ENCODE results near the gene GRB14. TPM values are rescaled to one million over a fixed set of nuclear protein-coding genes. Genes with fewer than 3 reads are reported as not detected.

Gene GRB14
- total and polyA plus RNA-seq, 2 experiments from 2014 or later, result 7.8 to 12.9 TPM

- Histone ChIP-seq H3K9me3 (ENCODE audit: low read depth) (no peaks in the 10 kb centered on the region), H3K27me3 (no peaks in the 10 kb centered on the region), H3K27ac (no peak overlapping the region), H3K4me3 (no peak overlapping the region), H3K36me3 (no peaks in the 10 kb centered on the region), H3K4me1 (ENCODE audit: low read depth) (no peaks in the 10 kb centered on the region)
- DNase-seq (ENCODE audit: low read depth in 1 of 2, low spot score in 1 of 2), result no peak
- TF ChIP-seq CTCF (IDR thresholded peaks at IDR 0.05; ENCODE audit: low read depth, low read length), result no peak
These were observed 23.3 kb downstream of the GRB14 start for GRCh38 chr2:164597983-164598382.

GRCh38 chr2:164595031-164595430 is 26.3 kb downstream of the GRB14 start:
- Histone ChIP-seq H3K4me3 (no peak overlapping the region), H3K36me3 (no peaks in the 10 kb centered on the region), H3K27ac (no peak overlapping the region), H3K9me3 (ENCODE audit: low read depth) (no peaks in the 10 kb centered on the region), H3K27me3 (no peaks in the 10 kb centered on the region), H3K4me1 (ENCODE audit: low read depth) (no peaks in the 10 kb centered on the region)
- no peak for DNase-seq (ENCODE audit: low read depth in 1 of 2, low spot score in 1 of 2)
- TF ChIP-seq CTCF (IDR thresholded peaks at IDR 0.05; ENCODE audit: low read depth, low read length), result no peak

- H3K4me3 ChIP-seq, result no peak overlapping the region
- no peaks in the 10 kb centered on the region for H3K4me1 ChIP-seq (ENCODE audit: low read depth)
- no peak overlapping the region for H3K27ac ChIP-seq
- H3K36me3 ChIP-seq, result no peaks in the 10 kb centered on the region
- no peak for DNase-seq (ENCODE audit: low read depth in 1 of 2, low spot score in 1 of 2)
- H3K9me3 ChIP-seq (ENCODE audit: low read depth), result no peaks in the 10 kb centered on the region
- TF ChIP-seq CTCF (IDR thresholded peaks at IDR 0.05; ENCODE audit: low read depth, low read length), result no peak
- no peaks in the 10 kb centered on the region for H3K27me3 ChIP-seq
These were observed 27.3 kb downstream of the GRB14 start for GRCh38 chr2:164593959-164594358.

GRCh38 chr2:164593541-164593940 is 27.7 kb downstream of the GRB14 start:
- TF ChIP-seq CTCF (IDR thresholded peaks at IDR 0.05; ENCODE audit: low read depth, low read length), result no peak
- no peaks in the 10 kb centered on the region for H3K4me1 ChIP-seq (ENCODE audit: low read depth)
- H3K36me3 ChIP-seq, result no peaks in the 10 kb centered on the region
- no peak for DNase-seq (ENCODE audit: low read depth in 1 of 2, low spot score in 1 of 2)
- H3K4me3 ChIP-seq, result no peak overlapping the region
- H3K27me3 ChIP-seq, result no peaks in the 10 kb centered on the region
- no peaks in the 10 kb centered on the region for H3K9me3 ChIP-seq (ENCODE audit: low read depth)
- H3K27ac ChIP-seq, result no peak overlapping the region

- H3K4me3 ChIP-seq, result no peak overlapping the region
- no peaks in the 10 kb centered on the region for H3K27me3 ChIP-seq
- no peaks in the 10 kb centered on the region for H3K9me3 ChIP-seq (ENCODE audit: low read depth)
- peaks cover 10% of the 10 kb centered on the region for H3K4me1 ChIP-seq (ENCODE audit: low read depth)
- no peak overlapping the region for H3K27ac ChIP-seq
- no peaks in the 10 kb centered on the region for H3K36me3 ChIP-seq
- DNase-seq (ENCODE audit: low read depth in 1 of 2, low spot score in 1 of 2), result peak in 1 of 2 donors; percentile 9
- no peak for TF ChIP-seq CTCF (IDR thresholded peaks at IDR 0.05; ENCODE audit: low read depth, low read length)
These were observed 31.8 kb downstream of the GRB14 start for GRCh38 chr2:164589522-164589921.

GRCh38 chr2:164581050-164581449 is 40.2 kb downstream of the GRB14 start:
- no peak overlapping the region for H3K4me3 ChIP-seq
- no peak for DNase-seq (ENCODE audit: low read depth in 1 of 2, low spot score in 1 of 2)
- no peak for TF ChIP-seq CTCF (IDR thresholded peaks at IDR 0.05; ENCODE audit: low read depth, low read length)
- no peaks in the 10 kb centered on the region for H3K27me3 ChIP-seq
- peaks cover 4% of the 10 kb centered on the region for H3K4me1 ChIP-seq (ENCODE audit: low read depth)
- no peaks in the 10 kb centered on the region for H3K36me3 ChIP-seq
- H3K27ac ChIP-seq, result no peak overlapping the region
- no peaks in the 10 kb centered on the region for H3K9me3 ChIP-seq (ENCODE audit: low read depth)

All from cardiac muscle cell (in vitro differentiated cells and primary cell).